ENCODE data around the gene MRPL40.

Gene MRPL40

GRCh38 chr22:19461506-19461905, 29.2 kb downstream of the MRPL40 start:
- DNase-seq (ENCODE audit: low read depth, low spot score): no peak

GRCh38 chr22:19463008-19463407, 30.7 kb downstream of the MRPL40 start:
- DNase-seq (ENCODE audit: low read depth, low spot score): no peak

GRCh38 chr22:19463491-19464469, 31.4 kb downstream of the MRPL40 start:
- DNase-seq (ENCODE audit: low read depth, low spot score): no peak

- DNase-seq (ENCODE audit: low read depth, low spot score): no peak
Measured at GRCh38 chr22:19464546-19464945, 32.2 kb downstream of the MRPL40 start.

- no peak for DNase-seq (ENCODE audit: low read depth, low spot score)
Measured at GRCh38 chr22:19464975-19465374, 32.6 kb downstream of the MRPL40 start.

- DNase-seq (ENCODE audit: low read depth, low spot score): no peak
Measured at GRCh38 chr22:19466126-19466716, 33.9 kb downstream of the MRPL40 start.

DNA sequence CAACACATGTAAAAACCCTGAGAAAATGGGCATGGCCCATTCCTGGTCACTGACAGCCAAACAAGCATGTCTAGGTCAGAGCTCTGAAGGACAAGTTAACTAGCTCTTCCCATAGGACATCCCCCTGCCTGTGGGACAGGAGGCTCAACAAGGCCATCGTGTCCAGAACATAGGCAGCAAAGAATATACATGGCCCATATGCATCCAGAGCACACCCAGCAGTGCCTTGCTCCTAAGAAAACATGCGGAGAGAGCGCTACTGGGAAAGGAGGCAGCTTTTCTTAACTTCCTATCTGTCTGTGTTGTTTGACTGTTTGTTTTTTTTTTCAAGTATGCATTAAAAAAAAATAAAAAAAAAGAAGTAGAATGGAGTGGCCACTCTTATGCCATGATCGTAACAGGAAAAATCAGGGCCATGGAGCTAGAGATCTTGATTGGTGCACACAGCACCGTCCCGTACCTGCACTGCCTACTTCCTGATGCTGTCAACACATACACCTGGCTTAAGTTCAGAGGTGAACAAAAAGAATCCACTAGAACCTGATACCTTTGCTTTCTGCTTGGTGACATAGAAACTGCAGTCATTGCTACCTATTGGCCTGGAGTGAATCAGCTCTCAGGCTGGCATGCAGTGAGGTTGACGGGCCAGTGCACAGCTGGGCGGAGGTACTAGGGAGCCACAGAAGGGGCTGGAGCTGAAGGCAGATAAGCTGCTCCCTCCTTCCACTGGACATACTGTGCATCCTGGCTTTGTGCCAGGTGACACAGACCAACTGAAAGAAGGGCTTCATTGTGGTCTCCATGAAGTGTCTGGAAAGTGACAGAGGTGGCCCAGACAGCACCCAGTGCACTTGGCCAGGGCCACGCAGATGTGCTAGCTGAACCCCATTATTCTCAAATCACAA, 34.8 kb downstream of the MRPL40 start:
- DNase-seq (ENCODE audit: low read depth, low spot score): no peak

DNA sequence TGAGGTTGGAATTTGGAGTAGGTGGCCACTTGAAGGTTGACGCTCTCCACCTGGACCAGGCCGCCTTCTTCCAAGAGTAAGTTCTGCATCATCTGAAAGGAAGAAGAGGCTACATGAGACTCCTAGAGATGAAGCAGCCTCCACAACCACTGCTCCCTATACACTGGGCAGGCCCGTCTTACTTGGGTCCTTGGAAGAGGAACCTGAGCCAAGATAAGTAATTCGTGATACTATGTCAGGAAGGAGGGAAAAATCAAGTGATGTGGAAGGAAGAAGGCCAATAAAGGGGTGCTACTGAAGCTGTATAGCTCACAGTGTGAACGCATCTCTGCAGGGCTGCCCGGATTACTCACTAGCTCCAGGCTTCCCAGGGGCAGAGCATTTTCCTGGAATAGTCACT, 35.6 kb downstream of the MRPL40 start:
- DNase-seq (ENCODE audit: low read depth, low spot score): no peak

GRCh38 chr22:19469421-19469820, 37.1 kb downstream of the MRPL40 start:
- DNase-seq (ENCODE audit: low read depth, low spot score): no peak

GRCh38 chr22:19470010-19470409, 37.7 kb downstream of the MRPL40 start:
- no peak for DNase-seq (ENCODE audit: low read depth, low spot score)

GRCh38 chr22:19471572-19471971, 39.2 kb downstream of the MRPL40 start:
- DNase-seq (ENCODE audit: low read depth, low spot score): no peak

DNA sequence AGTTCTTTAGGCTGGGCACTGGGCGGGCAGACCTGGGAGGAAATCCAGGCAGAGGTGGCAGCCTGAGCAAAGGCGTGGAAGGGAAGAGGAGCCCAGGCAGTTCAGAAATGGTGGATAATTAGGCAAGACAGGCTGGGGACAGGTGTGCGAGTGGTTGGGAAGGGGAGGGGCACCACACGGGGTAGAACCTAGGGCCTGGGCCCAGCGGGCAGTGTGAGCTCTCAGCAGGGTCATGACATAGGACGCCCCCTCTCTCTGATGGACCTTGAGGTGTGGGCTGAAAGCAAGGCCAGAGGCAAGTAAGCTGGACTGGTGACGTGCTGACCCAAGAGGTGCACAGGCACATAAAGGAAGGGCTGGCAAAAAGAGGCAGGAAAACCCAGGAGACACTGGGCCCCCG, 39.9 kb downstream of the MRPL40 start:
- DNase-seq (ENCODE audit: low read depth, low spot score): no peak

- no peak for DNase-seq (ENCODE audit: low read depth, low spot score)
Measured at GRCh38 chr22:19473578-19473977, 41.2 kb downstream of the MRPL40 start.

DNA sequence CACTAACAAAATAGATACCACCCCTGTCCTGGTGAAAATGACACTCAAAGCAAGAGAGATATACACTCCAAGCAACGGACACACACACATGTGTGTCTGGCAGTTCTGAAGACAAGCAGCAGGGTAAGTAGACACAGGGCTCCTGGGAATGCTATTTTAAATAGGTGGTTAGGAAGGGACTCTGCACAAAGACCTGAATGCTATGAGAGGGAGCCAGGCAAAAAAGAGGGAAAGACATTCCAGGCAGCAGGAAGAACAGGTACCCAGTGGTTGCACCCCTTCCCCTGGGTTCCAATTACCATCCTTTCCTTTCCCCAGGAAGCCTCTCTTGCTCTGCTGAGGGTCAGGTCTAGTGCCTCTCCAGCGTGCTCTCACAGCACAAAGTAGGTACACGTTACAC, 43.7 kb downstream of the MRPL40 start:
- no peak for DNase-seq (ENCODE audit: low read depth, low spot score)

GRCh38 chr22:19477321-19478044, 45.1 kb downstream of the MRPL40 start:
- no peak for DNase-seq (ENCODE audit: low read depth, low spot score)

- no peak for DNase-seq (ENCODE audit: low read depth, low spot score)
Measured at GRCh38 chr22:19478045-19478900, 45.9 kb downstream of the MRPL40 start.

DNA sequence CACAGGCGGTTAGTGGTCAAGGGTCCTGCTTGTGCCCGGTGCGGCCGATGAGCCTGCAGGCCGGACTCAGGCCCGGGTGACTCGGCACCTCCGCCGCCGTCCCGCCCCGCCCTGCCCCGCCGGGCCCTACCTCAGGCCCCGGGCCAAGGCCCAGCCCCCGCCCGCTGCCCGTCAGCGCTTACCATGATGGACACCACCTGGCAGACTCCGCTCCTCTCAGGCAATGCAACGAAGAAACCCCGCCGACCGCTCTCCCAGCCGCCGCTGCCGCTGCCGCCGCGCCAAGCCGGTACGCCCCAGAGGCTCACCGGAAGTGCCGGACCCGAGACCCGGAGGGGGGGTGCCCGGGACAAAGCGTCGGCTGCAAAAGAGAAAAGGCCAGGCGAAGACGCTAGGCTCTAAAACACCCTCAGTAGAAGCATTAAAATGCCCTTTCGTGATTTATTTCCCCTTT, 46.6 kb downstream of the MRPL40 start, which contains the start of gene UFD1:
Gene UFD1, minus strand, starts transcription at position 293 of the 454 bp plus-strand sequence. Its CDS starts 108 bp downstream, at position 185.
- peak; percentile 90 for DNase-seq (ENCODE audit: low read depth, low spot score)

DNA sequence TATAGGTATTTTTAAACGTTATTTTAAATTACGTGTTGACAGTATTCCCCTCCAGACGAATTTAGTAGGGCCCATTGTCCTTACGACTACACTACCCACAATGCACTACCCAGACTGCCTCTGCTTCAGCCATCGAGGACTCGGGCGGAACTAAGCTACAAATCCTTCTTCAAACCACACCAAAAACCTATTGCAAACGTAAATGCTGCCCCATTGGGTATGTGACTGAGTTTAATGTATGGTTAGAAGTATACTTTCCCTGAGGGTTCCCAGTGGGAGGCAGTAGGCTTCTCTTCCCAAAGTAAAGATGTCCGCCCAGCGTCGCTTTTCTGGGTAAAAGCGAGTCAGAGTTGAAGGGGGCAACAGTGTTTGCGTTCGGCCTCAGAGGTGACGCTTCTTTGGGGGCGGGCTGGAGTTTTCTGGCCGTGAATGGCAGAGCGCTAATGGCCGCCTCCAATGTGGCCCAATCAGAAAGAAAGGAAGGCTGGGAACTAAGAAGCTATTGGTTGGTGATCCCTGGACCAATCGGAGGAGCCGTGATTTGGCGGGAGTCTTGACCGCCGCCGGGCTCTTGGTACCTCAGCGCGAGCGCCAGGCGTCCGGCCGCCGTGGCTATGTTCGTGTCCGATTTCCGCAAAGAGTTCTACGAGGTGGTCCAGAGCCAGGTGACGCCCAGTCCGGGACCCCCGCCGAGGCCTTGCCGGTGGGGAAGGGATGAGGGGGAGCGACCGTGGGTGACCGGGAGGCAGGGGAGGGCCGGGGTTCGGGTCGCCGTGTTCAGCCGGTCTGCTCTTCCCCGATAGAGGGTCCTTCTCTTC, 47.2 kb downstream of the MRPL40 start, which contains the start of gene CDC45:
Gene CDC45, plus strand, starts transcription at position 566 of the 818 bp plus-strand sequence. Its CDS starts 49 bp downstream, at position 615.
- peak; percentile 99 for DNase-seq (ENCODE audit: low read depth, low spot score)

- no peak for DNase-seq (ENCODE audit: low read depth, low spot score)
Measured at GRCh38 chr22:19480173-19480568, 47.8 kb downstream of the MRPL40 start.

All from ELF-1 (cell line).